CD4-positive, alpha-beta T cell treated with Interleukin-6 at 100 ng/mL for 8 hours (primary cell): Measurements from ENCODE around the gene ZNF534.
"Not testable (repeated sequence)": the region's sequence is repeated elsewhere in the genome, so short reads cannot be mapped to it uniquely, and the experiment has no call there.

Experiments
- DNase-seq: peaks from one replicate; pipeline ENCODE4 v3.0.0-alpha.2; 2020; ENCODE audit warnings: mixed read lengths, low spot score

ZNF534 gene

GRCh38 chr19:52498571-52498970 lies 69.6 kb downstream of the ZNF534 start:
- no peak for DNase-seq

- not testable (repeated sequence) for DNase-seq
These were observed 71.5 kb downstream of the ZNF534 start for GRCh38 chr19:52500474-52500873.

GRCh38 chr19:52500991-52501390 lies 72.0 kb downstream of the ZNF534 start:
- DNase-seq: not testable (repeated sequence)
